NCI-H748 treated with DMSO at 0.1 percent for 48 hours (cell line): ENCODE results near the gene GPD2.
"Not testable (repeated sequence)": the region's sequence is repeated elsewhere in the genome, so short reads cannot be mapped to it uniquely, and the experiment has no call there.

Experiments
- DNase-seq: peaks from one replicate; lab custom pipeline; 2025; lab: John Stamatoyannopoulos, UW

Gene GPD2

GRCh38 chr2:156476021-156476849, 40.1 kb downstream of the GPD2 start:
- DNase-seq, result no peak

DNA sequence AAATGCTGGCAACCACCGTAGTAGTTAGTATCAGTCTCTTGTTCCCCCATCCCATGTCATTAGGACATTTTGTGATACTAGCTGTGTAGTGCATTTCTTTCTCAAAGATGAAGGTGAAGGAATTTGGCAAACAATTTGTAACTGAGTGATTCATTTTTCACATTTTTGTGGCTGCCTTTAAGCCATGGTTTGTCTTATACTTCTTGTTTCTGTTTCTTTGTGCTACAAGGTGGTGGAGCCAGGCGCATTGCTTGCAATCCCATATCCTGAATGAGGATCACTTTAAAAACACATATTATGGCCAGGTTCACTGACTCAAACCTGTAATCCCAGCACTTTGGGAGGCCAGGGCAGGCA, 40.6 kb downstream of the GPD2 start:
- no peak for DNase-seq

- no peak for DNase-seq
Observed at GRCh38 chr2:156480376-156480775, 44.2 kb downstream of the GPD2 start.

DNA sequence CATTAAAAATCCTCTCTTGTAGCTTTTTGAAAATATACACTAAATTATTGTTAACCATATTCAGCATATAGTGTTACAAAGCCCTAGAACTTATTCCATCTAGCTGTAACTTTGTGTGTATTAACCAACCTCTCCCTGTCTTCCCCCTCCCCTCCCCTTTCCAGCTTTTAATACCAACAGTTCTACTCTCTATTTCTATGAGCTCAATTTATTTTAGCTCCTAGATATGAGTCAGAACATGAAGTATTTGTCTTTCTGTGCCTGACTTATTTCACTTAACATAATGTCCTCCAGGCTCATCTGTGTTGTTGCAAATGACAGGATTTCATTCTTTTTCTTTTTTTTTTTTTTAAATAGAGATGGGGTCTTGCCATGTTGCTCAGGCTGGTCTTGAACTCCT, 45.1 kb downstream of the GPD2 start:
- no peak for DNase-seq

GRCh38 chr2:156483741-156484173, 47.6 kb downstream of the GPD2 start:
- no peak for DNase-seq

- no peak for DNase-seq
Observed at GRCh38 chr2:156486147-156486546, 50.0 kb downstream of the GPD2 start.

GRCh38 chr2:156486614-156487013, 50.4 kb downstream of the GPD2 start:
- no peak for DNase-seq

DNA sequence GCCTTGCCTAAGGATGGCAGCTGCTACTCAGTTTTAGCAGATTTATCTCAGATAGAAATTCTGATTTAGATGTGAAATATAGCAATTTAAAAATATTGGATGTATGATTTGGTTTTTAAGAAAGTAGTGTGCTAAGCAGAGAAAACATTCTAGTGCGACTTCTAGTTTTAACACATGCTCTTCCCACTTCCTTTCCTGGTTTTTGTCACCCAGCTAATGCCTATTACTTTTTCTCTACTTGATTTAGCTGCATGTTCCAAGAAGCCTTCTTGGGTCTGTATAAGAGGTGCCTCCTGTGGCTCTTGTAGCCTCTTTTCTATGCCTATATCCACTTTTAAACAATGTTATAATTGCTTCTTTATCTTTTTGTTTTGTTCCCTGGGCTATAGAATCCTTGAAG, 53.0 kb downstream of the GPD2 start:
- no peak for DNase-seq

GRCh38 chr2:156489750-156490465, 53.7 kb downstream of the GPD2 start:
- DNase-seq, result no peak

DNA sequence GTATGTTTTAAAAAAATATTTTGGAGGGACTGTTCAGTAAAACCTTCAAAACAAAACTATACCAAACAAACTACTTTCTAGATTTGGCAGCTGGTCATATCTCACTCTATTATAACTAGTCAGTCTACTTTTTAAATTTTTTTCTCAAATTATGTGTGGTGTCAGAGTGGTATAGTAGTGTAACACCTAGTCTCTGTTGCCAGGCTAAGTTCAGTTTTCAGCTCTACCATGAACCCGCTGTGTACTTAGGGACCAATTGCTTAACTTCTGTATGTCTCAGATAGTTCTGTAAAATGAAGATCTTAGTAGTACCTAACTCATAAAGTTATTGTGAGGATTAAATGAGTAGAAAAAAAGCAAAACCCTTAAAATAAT, 54.3 kb downstream of the GPD2 start:
- DNase-seq, result no peak

GRCh38 chr2:156491176-156491575, 55.0 kb downstream of the GPD2 start:
- no peak for DNase-seq

GRCh38 chr2:156492979-156493378, 56.8 kb downstream of the GPD2 start:
- DNase-seq, result no peak

GRCh38 chr2:156495998-156496397, 59.8 kb downstream of the GPD2 start:
- DNase-seq, result not testable (repeated sequence)

- DNase-seq, result no peak
Observed at GRCh38 chr2:156505696-156506095, 69.5 kb downstream of the GPD2 start.

DNA sequence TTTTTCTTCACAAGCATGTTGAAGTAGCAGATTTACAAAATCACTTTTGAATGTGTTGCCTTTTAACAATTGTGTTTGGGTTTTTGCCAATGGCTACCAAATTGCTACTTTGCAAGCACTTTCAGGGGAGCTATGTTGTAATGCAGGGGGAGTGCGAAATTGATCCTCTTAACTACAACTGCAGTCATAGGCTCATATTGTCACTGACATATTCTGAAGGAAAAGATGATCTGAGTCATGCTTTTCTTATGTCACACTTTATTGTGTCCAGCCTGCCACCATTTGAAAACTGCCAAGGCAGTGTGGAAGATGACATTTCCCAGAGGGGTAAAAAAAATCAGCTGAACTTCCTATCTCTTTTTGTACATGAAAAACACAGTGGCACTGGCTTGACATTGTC, 74.9 kb downstream of the GPD2 start:
- no peak for DNase-seq

GRCh38 chr2:156511803-156512202, 75.6 kb downstream of the GPD2 start:
- DNase-seq, result no peak

DNA sequence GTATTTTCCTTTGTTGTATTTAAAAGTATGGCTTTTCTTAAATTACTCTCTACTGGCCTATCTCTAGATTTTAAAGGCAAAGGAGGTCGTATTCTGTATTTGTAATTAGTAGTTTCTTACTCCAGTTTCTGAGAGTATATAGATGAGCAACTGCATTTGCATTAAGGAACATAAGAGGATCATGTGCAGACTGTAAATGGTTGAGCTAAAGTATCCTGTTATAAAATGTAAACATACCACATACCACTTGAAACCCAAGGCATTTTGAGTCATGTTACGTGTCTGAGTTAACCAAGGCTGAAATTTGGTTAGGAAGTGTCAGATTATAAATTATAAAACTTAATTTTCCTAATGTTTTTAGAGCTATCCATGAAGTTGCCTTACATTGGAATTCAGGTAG, 76.3 kb downstream of the GPD2 start:
- DNase-seq, result no peak

DNA sequence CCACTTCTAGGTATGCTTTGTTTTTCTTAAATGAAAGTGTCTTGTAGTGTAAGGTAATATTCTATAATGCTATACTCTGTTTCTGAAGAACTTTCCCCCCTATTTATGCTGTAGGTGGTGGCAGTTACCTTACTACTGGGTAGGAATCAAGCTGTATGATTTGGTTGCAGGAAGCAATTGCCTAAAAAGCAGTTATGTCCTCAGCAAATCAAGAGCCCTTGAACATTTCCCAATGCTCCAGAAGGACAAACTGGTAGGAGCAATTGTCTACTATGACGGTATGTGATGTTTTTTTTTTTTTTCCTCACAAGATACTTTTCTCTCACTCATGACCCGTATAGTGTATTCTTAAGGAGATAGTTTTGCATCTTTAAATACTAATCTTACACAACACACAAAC, 77.0 kb downstream of the GPD2 start:
- DNase-seq, result no peak

DNA sequence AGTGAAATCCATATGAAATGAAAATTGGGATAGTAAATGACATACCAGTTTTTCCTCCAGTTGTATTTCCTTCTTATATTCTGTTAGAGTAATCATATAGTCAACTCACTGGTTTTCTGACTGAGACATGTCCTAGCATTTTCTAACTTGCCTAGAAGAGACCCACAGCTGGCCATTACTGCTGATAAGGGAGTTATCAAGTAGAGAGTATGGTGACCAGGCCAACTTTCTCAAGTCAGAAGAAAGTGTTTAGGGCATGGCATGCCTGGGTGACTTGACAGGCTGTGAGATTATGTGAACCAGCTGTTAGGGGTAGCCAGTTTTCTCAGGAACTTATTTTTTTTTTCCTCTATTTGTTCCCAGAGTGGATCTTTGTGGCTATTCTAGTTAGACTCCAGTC, 81.2 kb downstream of the GPD2 start:
- no peak for DNase-seq

DNA sequence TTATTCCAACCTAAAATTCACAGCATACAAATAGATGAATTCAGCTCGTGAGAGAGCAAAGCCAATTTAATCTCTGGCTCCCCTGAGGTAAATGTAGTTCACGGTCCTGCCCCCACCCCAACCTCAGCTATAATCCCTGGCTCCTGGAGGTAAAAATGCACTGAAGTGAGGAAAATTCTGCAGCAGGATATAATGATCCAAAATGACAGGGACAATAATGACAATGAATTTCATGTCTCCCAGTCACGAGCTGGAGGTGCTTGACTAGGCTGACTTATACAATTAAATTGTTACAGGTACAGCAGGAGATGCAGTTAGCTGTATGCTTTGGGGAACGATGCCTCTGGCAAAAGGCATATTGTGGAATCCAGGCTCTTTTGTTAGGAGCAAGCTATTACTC, 82.0 kb downstream of the GPD2 start:
- no peak for DNase-seq

DNA sequence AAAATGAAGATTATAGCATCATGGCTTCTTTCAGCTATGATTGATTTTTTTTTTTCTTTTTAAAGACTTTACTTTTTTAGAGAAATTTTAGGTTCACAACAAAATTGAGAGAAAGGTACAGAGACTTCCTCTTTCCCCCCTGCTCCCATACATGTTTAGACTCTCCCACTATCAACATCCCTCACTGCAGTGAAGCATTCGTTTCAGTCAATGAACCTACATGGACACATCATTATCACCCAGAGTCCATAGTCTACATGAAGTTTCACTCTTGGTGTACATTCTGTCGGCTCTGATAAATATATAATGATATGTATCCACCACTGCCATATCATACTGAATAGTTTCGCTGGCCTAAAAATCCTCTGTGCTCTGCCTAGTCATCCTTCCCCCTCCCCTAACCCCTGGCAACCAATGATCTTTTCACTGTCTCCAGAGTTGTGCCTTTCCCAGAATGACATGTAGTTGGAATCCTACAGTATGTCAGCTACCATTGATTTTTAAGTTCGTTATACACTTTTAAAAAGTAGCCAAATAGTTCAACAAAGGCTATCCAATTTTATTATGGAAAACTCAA, 86.8 kb downstream of the GPD2 start:
- DNase-seq, result no peak

DNA sequence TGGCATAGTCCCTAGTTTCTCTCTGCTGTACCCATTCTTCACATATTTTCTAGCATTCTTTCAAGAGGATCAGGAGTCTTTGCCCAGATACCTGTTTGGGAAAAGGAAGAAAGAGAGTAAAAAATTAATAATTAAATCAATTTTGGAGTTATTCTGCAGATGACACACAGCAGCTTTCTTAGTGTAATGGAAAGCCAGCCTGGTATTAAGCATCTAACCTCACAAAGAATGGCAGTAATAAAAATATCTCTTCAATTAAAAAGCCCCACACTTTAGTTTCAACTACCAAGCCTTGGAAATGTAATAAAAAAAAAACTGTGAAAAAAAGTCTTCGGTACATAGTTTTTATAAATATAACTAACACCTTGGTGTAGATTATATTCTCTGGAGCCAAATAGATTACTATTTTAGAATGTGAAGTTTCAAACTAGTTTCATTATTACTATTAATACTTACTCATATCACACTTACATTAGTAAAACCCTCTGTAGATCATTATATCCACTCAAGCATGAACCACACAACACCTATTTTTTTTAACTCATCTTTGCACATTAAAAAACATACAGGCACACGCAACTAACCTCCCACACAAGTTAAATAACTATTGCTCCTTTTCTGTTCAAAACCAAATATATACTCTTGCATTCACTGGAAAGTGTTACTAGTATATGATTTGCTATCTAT, 90.9 kb downstream of the GPD2 start:
- DNase-seq, result no peak

GRCh38 chr2:156528583-156528982, 92.4 kb downstream of the GPD2 start:
- not testable (repeated sequence) for DNase-seq
